Caco-2 (cell line): Measurements from ENCODE around the gene MBP. TPM values are rescaled to one million over a fixed set of nuclear protein-coding genes. Genes with fewer than 3 reads are reported as not detected.

ENCODE experiments used
- BruUV-seq: library from RNA; stranded (reverse); fragments of 400-500 nt; replicated peaks from 2 replicates; lab custom pipeline; 2021; lab: Mats Ljungman, UMichigan
- CTCF ChIA-PET: fragments of 300-600 bp; sonication (Branson Sonifier 250); formaldehyde crosslinking; loops from one replicate; lab custom pipeline; 2022; ENCODE audit warnings: antibody characterized with exemption; lab: Charles Lee
- POLR2A ChIA-PET: fragments of 300-600 bp; sonication (Branson Sonifier 250); formaldehyde crosslinking; loops from one replicate; lab custom pipeline; 2022; ENCODE audit warnings: antibody characterized with exemption; lab: Charles Lee
- DNase-seq, 2 experiments: peaks; one replicate each; pipeline versions ENCODE4 v3.0.0 to v3.0.0-alpha.2; 2020 to 2022
- H3K27me3 ChIP-seq: replicated peaks from 2 replicates; pipeline ENCODE4 v1.6.0; 2011; ENCODE audit warnings: low read length; ENCODE audit not compliant: control insufficient read depth, insufficient read depth
- H3K36me3 ChIP-seq: 2 replicates; pipeline ENCODE4 v1.5.1; 2011; ENCODE audit warnings: low read length; ENCODE audit not compliant: control insufficient read depth, insufficient read depth
- H3K4me1 ChIP-seq: fragments of 250-450 bp; sonication (Bioruptor Pico); 2 replicates; pipeline ENCODE4 v1.5.1; 2020; ENCODE audit warnings: mild to moderate bottlenecking
- H3K4me3 ChIP-seq: 2 replicates; pipeline ENCODE4 v1.5.1; 2011; ENCODE audit warnings: low read depth, mild to moderate bottlenecking, control low read depth, low read length
- H3K9me3 ChIP-seq: fragments of 250-450 bp; sonication (Bioruptor Pico); 2 replicates; pipeline ENCODE4 v1.5.1; 2020; ENCODE audit warnings: mild to moderate bottlenecking, moderate library complexity
- H3K27ac Mint-ChIP-seq: one replicate; pipeline ENCODE4 v1.8.0; 2022; ENCODE audit warnings: mixed read lengths; ENCODE audit not compliant: unreplicated experiment
- H3K27me3 Mint-ChIP-seq: one replicate; pipeline ENCODE4 v1.8.0; 2022; ENCODE audit warnings: mixed read lengths; ENCODE audit not compliant: insufficient read depth, unreplicated experiment
- H3K36me3 Mint-ChIP-seq: one replicate; pipeline ENCODE4 v1.8.0; 2022; ENCODE audit warnings: mild to moderate bottlenecking, mixed read lengths; ENCODE audit not compliant: insufficient read depth, unreplicated experiment
- H3K4me1 Mint-ChIP-seq: one replicate; pipeline ENCODE4 v1.8.0; 2022; ENCODE audit warnings: low read depth, mixed read lengths; ENCODE audit not compliant: unreplicated experiment
- H3K4me3 Mint-ChIP-seq: one replicate; pipeline ENCODE4 v1.8.0; 2022; ENCODE audit warnings: mild to moderate bottlenecking, moderate library complexity, mixed read lengths; ENCODE audit not compliant: unreplicated experiment
- H3K9me3 Mint-ChIP-seq: one replicate; pipeline ENCODE4 v1.8.0; 2022; ENCODE audit warnings: mixed read lengths; ENCODE audit not compliant: unreplicated experiment
- CTCF ChIP-seq, 2 experiments: fragments of 200-600 bp in 1 of 2; IDR thresholded peaks; 1 replicate in 1 of 2; 2 replicates in 1 of 2; pipeline versions ENCODE4 v1.5.1 to v1.8.0; 2011 to 2022; ENCODE audit warnings: antibody characterized with exemption in 1 of 2, control low read depth in 1 of 2, inconsistent platforms in 1 of 2, low read depth in 1 of 2, low read length in 1 of 2, mild to moderate bottlenecking in 1 of 2, moderate library complexity in 1 of 2; ENCODE audit not compliant: insufficient read depth in 1 of 2, severe bottlenecking in 1 of 2, unreplicated experiment in 1 of 2
- intact Hi-C: fragments of 100-400 bp; cut with micrococcal nuclease; formaldehyde crosslinking; loops from one replicate; pipeline ENCODE4 v1.10.0; 2022; ENCODE audit not compliant: unreplicated experiment
- total RNA-seq: library from RNA; stranded (reverse); gene quantifications from 2 replicates; pipeline ENCODE4 v1.2.3, GENCODE V29; 2022

Gene MBP
- total RNA-seq, 1 experiment from 2014 or later = 11.4 TPM

GRCh38 chr18:76953583-76954233, 178.9 kb downstream of the MBP start:
- Mint-ChIP-seq H3K4me3 (no peak overlapping the region), H3K27me3 (no peaks in the 10 kb centered on the region), H3K27ac (no peak overlapping the region), H3K4me1 (no peaks in the 10 kb centered on the region), H3K9me3 (no peaks in the 10 kb centered on the region), H3K36me3 (no peaks in the 10 kb centered on the region)
- intact Hi-C loops = no loop called here
- Histone ChIP-seq H3K4me3 (no peak overlapping the region), H3K9me3 (no peaks in the 10 kb centered on the region), H3K4me1 (no peaks in the 10 kb centered on the region), H3K36me3 (no peaks in the 10 kb centered on the region), H3K27me3 (no peaks in the 10 kb centered on the region)
- TF ChIP-seq CTCF (IDR thresholded peaks at IDR 0.05; ENCODE audit: insufficient read depth in 1 of 2, low read depth in 1 of 2, low read length in 1 of 2, severe bottlenecking in 1 of 2, unreplicated experiment in 1 of 2) = no peak
- ChIA-PET CTCF (no interaction called here), POLR2A (no interaction called here)
- no peak for DNase-seq
- BruUV-seq = no TSS peak

DNA sequence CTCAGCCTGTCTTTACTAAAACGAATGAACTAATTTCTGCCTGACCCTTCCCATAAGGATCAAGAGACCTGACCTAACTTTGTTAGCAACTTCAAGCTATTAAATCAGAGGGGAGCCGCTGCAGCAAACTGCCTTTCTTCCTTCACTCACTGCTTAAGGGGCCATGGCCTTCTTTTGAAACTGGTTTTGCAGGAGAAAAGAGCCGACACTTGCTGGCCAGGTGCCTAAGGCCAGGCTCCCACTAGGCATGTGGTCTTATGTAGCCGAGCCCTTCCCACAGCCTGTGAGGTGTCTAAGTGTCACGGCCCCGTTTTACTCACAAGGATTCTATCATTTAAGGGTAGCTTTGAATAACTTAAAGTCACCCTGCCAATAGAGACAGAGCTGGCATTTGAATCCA, 179.4 kb downstream of the MBP start:
- no peak overlapping the region for H3K27ac Mint-ChIP-seq
- Histone ChIP-seq H3K4me1 (no peaks in the 10 kb centered on the region), H3K4me3 (no peak overlapping the region), H3K36me3 (no peaks in the 10 kb centered on the region), H3K27me3 (no peaks in the 10 kb centered on the region), H3K9me3 (no peaks in the 10 kb centered on the region)
- ChIA-PET POLR2A (no interaction called here), CTCF (no interaction called here)
- no peaks in the 10 kb centered on the region for H3K9me3 Mint-ChIP-seq
- no peak for DNase-seq
- no peak overlapping the region for H3K4me3 Mint-ChIP-seq
- no TSS peak for BruUV-seq
- H3K4me1 Mint-ChIP-seq = no peaks in the 10 kb centered on the region
- H3K36me3 Mint-ChIP-seq = no peaks in the 10 kb centered on the region
- H3K27me3 Mint-ChIP-seq = no peaks in the 10 kb centered on the region
- intact Hi-C loops = no loop called here
- TF ChIP-seq CTCF (IDR thresholded peaks at IDR 0.05; ENCODE audit: insufficient read depth in 1 of 2, low read depth in 1 of 2, low read length in 1 of 2, severe bottlenecking in 1 of 2, unreplicated experiment in 1 of 2) = no peak

GRCh38 chr18:76952747-76953146, 179.8 kb downstream of the MBP start:
- H3K4me1 Mint-ChIP-seq = no peaks in the 10 kb centered on the region
- no peaks in the 10 kb centered on the region for H3K36me3 ChIP-seq
- no peak for DNase-seq
- H3K27ac Mint-ChIP-seq = no peak overlapping the region
- H3K4me1 ChIP-seq = no peaks in the 10 kb centered on the region
- no peak for TF ChIP-seq CTCF (IDR thresholded peaks at IDR 0.05; ENCODE audit: insufficient read depth in 1 of 2, low read depth in 1 of 2, low read length in 1 of 2, severe bottlenecking in 1 of 2, unreplicated experiment in 1 of 2)
- H3K4me3 Mint-ChIP-seq = no peak overlapping the region
- H3K36me3 Mint-ChIP-seq = peaks cover 2% of the 10 kb centered on the region
- intact Hi-C loops = no loop called here
- no peaks in the 10 kb centered on the region for H3K9me3 Mint-ChIP-seq
- no peak overlapping the region for H3K4me3 ChIP-seq
- no peaks in the 10 kb centered on the region for H3K27me3 Mint-ChIP-seq
- ChIA-PET CTCF (no interaction called here), POLR2A (no interaction called here)
- BruUV-seq = no TSS peak
- no peaks in the 10 kb centered on the region for H3K9me3 ChIP-seq
- H3K27me3 ChIP-seq = no peaks in the 10 kb centered on the region
